GM19099 (cell line): ENCODE measurements around the gene DMD.

Experiments used
- POLR2A ChIP-seq: IDR thresholded peaks from 3 replicates; pipeline ENCODE4 v1.6.1; 2011; ENCODE audit warnings: low read depth; ENCODE audit not compliant: insufficient read length; ENCODE audit errors: extremely low read depth

The DMD gene

GRCh38 chrX:33211356-33212260, at the start of gene DMD:
Gene DMD, minus strand, starts transcription at chrX:33211549. Its CDS starts 237 bp downstream, at chrX:33211312.
- no peak for TF ChIP-seq POLR2A

GRCh38 chrX:33252306-33252825, 41.0 kb upstream of the DMD start:
- TF ChIP-seq POLR2A = no peak

GRCh38 chrX:33218819-33219218, 7.5 kb upstream of the DMD start:
- TF ChIP-seq POLR2A = no peak

GRCh38 chrX:33210156-33210555, 1.2 kb downstream of the DMD start:
- no peak for TF ChIP-seq POLR2A

GRCh38 chrX:33207056-33207455, 4.3 kb downstream of the DMD start:
- no peak for TF ChIP-seq POLR2A

GRCh38 chrX:33205321-33205720, 6.0 kb downstream of the DMD start:
- no peak for TF ChIP-seq POLR2A

- no peak for TF ChIP-seq POLR2A
Observed at GRCh38 chrX:33204889-33205288, 6.5 kb downstream of the DMD start.

- TF ChIP-seq POLR2A = no peak
Observed at GRCh38 chrX:33198561-33199279, 12.6 kb downstream of the DMD start.

- no peak for TF ChIP-seq POLR2A
Observed at GRCh38 chrX:33195698-33196097, 15.7 kb downstream of the DMD start.

- no peak for TF ChIP-seq POLR2A
Observed at GRCh38 chrX:33194876-33195433, 16.4 kb downstream of the DMD start.

- no peak for TF ChIP-seq POLR2A
Observed at GRCh38 chrX:33194289-33194688, 17.1 kb downstream of the DMD start.

- no peak for TF ChIP-seq POLR2A
Observed at GRCh38 chrX:33190016-33190415, 21.3 kb downstream of the DMD start.

- TF ChIP-seq POLR2A = no peak
Observed at GRCh38 chrX:33188881-33189280, 22.5 kb downstream of the DMD start.

- TF ChIP-seq POLR2A = no peak
Observed at GRCh38 chrX:33188286-33188685, 23.1 kb downstream of the DMD start.

GRCh38 chrX:33183361-33183760, 28.0 kb downstream of the DMD start:
- no peak for TF ChIP-seq POLR2A
